ENCODE data around the gene KDM7A.
"Not testable (repeated sequence)": the region's sequence is repeated elsewhere in the genome, so short reads cannot be mapped to it uniquely, and the experiment has no call there.

KDM7A gene

DNA sequence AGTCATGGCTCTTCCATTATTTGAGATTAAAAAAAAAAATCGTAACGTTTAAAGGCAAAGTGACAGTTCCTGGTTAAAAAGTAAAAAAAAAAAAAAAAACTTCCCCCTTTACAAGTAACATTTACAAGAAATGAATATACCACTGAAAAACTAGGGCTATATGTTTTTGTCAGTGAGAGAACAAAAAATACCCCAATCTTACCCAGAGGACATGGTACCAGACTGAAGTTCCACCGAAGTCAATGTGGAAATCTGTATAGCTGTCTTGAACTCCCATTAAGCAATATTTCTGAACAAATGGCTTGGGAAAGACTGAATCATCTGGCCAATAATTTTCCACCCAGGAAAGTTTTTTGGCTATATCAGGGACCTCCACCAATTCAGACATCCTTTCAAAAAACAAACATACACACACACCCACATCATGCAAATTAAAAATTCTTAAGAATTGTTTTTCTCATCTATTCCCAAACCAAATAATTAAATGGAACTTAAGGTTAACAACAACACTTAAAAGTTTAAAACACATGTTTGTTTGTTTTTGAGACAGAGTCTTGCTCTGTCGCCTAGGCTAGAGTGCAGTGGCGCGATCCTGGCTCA, 50.2 kb downstream of the KDM7A start:
- Histone ChIP-seq H3K9me3 (ENCODE audit: control insufficient read depth in 1 of 2, low read length in 2 of 2) (no peaks in the 10 kb centered on the region), H3K27ac (ENCODE audit: low read length) (no peak overlapping the region), H3K27me3 (ENCODE audit: low read depth, low read length) (no peaks in the 10 kb centered on the region), H3K4me3 (ENCODE audit: low read depth in 1 of 2, low read length in 2 of 2) (no peak overlapping the region), H3K36me3 (ENCODE audit: control insufficient read depth in 1 of 2, insufficient read depth in 2 of 2, low read length in 2 of 2) (peaks cover 40 to 42% of the 10 kb centered on the region in 2 donors), H3K4me1 (ENCODE audit: control insufficient read depth in 1 of 2, insufficient read depth in 2 of 2, low read length in 2 of 2) (no peaks in the 10 kb centered on the region)

DNA sequence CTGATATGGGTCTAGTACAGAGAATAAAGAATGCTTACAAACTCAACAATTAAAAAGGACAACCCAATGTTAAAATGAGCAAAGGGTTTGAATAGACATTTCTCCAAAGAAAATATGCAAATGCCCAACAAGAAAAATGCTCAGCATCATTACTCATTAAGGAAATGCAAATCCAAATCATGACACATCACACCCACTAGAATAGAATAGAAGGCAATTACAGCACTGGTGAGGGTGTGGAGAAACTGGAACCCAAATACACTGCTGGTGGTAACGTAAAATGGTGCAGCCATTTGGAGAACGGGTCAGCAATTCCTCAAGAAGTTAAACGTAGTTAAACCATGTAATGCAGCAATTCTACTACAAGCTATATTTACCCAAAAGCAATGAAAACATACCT, 53.8 kb downstream of the KDM7A start:
- Histone ChIP-seq H3K4me3 (ENCODE audit: low read depth in 1 of 2, low read length in 2 of 2) (no peak overlapping the region), H3K4me1 (ENCODE audit: control insufficient read depth in 1 of 2, insufficient read depth in 2 of 2, low read length in 2 of 2) (no peaks in the 10 kb centered on the region), H3K9me3 (ENCODE audit: control insufficient read depth in 1 of 2, low read length in 2 of 2) (no peaks in the 10 kb centered on the region), H3K27me3 (ENCODE audit: low read depth, low read length) (no peaks in the 10 kb centered on the region), H3K27ac (ENCODE audit: low read length) (no peak overlapping the region), H3K36me3 (ENCODE audit: control insufficient read depth in 1 of 2, insufficient read depth in 2 of 2, low read length in 2 of 2) (peaks cover 29 to 36% of the 10 kb centered on the region in 2 donors)

- Histone ChIP-seq H3K36me3 (ENCODE audit: control insufficient read depth in 1 of 2, insufficient read depth in 2 of 2, low read length in 2 of 2) (peaks cover 32 to 34% of the 10 kb centered on the region in 2 donors), H3K9me3 (ENCODE audit: control insufficient read depth in 1 of 2, low read length in 2 of 2) (no peaks in the 10 kb centered on the region), H3K27me3 (ENCODE audit: low read depth, low read length) (no peaks in the 10 kb centered on the region), H3K4me3 (ENCODE audit: low read depth in 1 of 2, low read length in 2 of 2) (no peak overlapping the region), H3K4me1 (ENCODE audit: control insufficient read depth in 1 of 2, insufficient read depth in 2 of 2, low read length in 2 of 2) (no peaks in the 10 kb centered on the region), H3K27ac (ENCODE audit: low read length) (no peak overlapping the region)
Measured at GRCh38 chr7:140121326-140121725, 55.5 kb downstream of the KDM7A start.

DNA sequence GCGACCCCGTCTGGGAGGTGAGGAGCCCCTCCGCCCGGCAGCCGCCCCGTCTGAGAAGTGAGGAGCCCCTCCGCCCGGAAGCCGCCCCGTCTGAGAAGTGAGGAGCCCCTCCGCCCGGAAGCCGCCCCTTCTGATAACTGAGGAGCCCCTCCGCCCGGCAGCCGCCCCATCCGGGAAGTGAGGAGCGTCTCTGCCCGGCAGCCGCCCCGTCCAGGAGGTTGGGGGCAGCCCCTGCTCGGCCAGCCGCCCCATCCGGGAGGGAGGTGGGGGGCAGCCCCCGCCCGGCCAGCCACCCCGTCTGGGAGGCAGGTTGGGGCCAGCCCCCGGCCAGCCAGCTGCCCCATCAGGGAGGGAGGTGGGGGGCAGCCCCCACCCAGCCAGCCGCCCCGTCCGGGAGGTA, 62.0 kb downstream of the KDM7A start:
- not testable (repeated sequence) for H3K4me1 ChIP-seq (ENCODE audit: control insufficient read depth in 1 of 2, insufficient read depth in 2 of 2, low read length in 2 of 2); H3K27me3 ChIP-seq (ENCODE audit: low read depth, low read length); H3K4me3 ChIP-seq (ENCODE audit: low read depth in 1 of 2, low read length in 2 of 2); H3K9me3 ChIP-seq (ENCODE audit: control insufficient read depth in 1 of 2, low read length in 2 of 2); H3K27ac ChIP-seq (ENCODE audit: low read length)
- peaks cover 40 to 48% of the 10 kb centered on the region in 2 donors for H3K36me3 ChIP-seq (ENCODE audit: control insufficient read depth in 1 of 2, insufficient read depth in 2 of 2, low read length in 2 of 2)

DNA sequence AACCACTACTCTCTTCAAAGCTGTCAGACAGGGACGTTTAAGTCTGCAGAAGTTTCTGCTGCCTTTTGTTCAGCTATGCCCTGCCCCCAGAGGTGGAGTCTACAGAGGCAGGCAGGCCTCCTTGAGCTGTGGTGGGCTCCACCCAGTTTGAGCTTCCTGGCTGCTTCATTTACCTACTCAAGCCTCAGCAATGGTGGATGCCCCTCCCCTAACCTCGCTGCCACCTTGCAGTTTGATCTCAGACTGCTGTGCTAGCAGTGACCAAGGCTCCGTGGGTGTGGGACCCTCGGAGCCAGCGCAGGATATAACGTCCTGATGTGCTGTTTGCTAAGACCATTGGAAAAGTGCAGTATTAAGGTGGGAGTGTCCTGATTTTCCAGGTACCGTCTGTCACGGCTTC, 68.0 kb downstream of the KDM7A start:
- not testable (repeated sequence) for H3K4me1 ChIP-seq (ENCODE audit: control insufficient read depth in 1 of 2, insufficient read depth in 2 of 2, low read length in 2 of 2); H3K9me3 ChIP-seq (ENCODE audit: control insufficient read depth in 1 of 2, low read length in 2 of 2); H3K4me3 ChIP-seq (ENCODE audit: low read depth in 1 of 2, low read length in 2 of 2); H3K27me3 ChIP-seq (ENCODE audit: low read depth, low read length); H3K27ac ChIP-seq (ENCODE audit: low read length)
- peaks cover 35 to 36% of the 10 kb centered on the region in 2 donors for H3K36me3 ChIP-seq (ENCODE audit: control insufficient read depth in 1 of 2, insufficient read depth in 2 of 2, low read length in 2 of 2)

GRCh38 chr7:140096459-140096858, 80.3 kb downstream of the KDM7A start:
- H3K36me3 ChIP-seq (ENCODE audit: control insufficient read depth in 1 of 2, insufficient read depth in 2 of 2, low read length in 2 of 2): peaks cover 61 to 86% of the 10 kb centered on the region in 2 donors
- H3K9me3 ChIP-seq (ENCODE audit: control insufficient read depth in 1 of 2, low read length in 2 of 2): no peaks in the 10 kb centered on the region
- H3K27ac ChIP-seq (ENCODE audit: low read length): no peak overlapping the region
- no peaks in the 10 kb centered on the region for H3K27me3 ChIP-seq (ENCODE audit: low read depth, low read length)
- no peaks in the 10 kb centered on the region for H3K4me1 ChIP-seq (ENCODE audit: control insufficient read depth in 1 of 2, insufficient read depth in 2 of 2, low read length in 2 of 2)
- H3K4me3 ChIP-seq (ENCODE audit: low read depth in 1 of 2, low read length in 2 of 2): no peak overlapping the region

DNA sequence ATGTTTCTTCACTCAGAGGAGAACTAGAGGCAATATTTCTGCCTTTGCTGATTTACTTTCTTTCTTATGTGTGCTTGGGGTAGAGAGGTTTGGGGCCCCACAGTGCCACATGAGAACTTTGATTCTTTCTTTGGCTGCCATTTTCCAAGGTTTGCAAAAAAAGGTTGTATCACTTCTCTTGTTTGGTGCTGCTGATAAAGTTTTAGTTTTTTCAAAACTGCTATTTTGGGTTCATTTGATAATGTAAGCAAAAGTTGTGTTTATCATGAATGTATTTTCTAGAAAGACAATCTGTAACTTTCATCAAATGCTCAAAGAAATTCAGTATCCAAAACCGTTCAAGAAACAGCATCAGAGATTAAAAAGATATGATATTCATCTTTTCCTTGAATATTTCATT, 83.4 kb downstream of the KDM7A start:
- Histone ChIP-seq H3K4me3 (ENCODE audit: low read depth in 1 of 2, low read length in 2 of 2) (no peak overlapping the region), H3K36me3 (ENCODE audit: control insufficient read depth in 1 of 2, insufficient read depth in 2 of 2, low read length in 2 of 2) (peaks cover 53 to 70% of the 10 kb centered on the region in 2 donors), H3K27ac (ENCODE audit: low read length) (no peak overlapping the region), H3K4me1 (ENCODE audit: control insufficient read depth in 1 of 2, insufficient read depth in 2 of 2, low read length in 2 of 2) (no peaks in the 10 kb centered on the region), H3K9me3 (ENCODE audit: control insufficient read depth in 1 of 2, low read length in 2 of 2) (no peaks in the 10 kb centered on the region), H3K27me3 (ENCODE audit: low read depth, low read length) (no peaks in the 10 kb centered on the region)

- H3K27ac ChIP-seq (ENCODE audit: low read length): no peak overlapping the region
Measured at GRCh38 chr7:140085447-140085846, 91.3 kb downstream of the KDM7A start.

GRCh38 chr7:140084972-140085371, 91.8 kb downstream of the KDM7A start:
- H3K27me3 ChIP-seq (ENCODE audit: low read depth, low read length): no peaks in the 10 kb centered on the region
- H3K9me3 ChIP-seq (ENCODE audit: control insufficient read depth in 1 of 2, low read length in 2 of 2): no peaks in the 10 kb centered on the region
- no peaks in the 10 kb centered on the region for H3K36me3 ChIP-seq (ENCODE audit: control insufficient read depth in 1 of 2, insufficient read depth in 2 of 2, low read length in 2 of 2)
- no peaks in the 10 kb centered on the region for H3K4me1 ChIP-seq (ENCODE audit: control insufficient read depth in 1 of 2, insufficient read depth in 2 of 2, low read length in 2 of 2)
- H3K4me3 ChIP-seq (ENCODE audit: low read depth in 1 of 2, low read length in 2 of 2): no peak overlapping the region
- no peak overlapping the region for H3K27ac ChIP-seq (ENCODE audit: low read length)

More at GRCh38 chr7:140085447-140085846, 91.3 kb downstream of the KDM7A start:
- Histone ChIP-seq H3K9me3 (ENCODE audit: control insufficient read depth in 1 of 2, low read length in 2 of 2) (no peaks in the 10 kb centered on the region), H3K36me3 (ENCODE audit: control insufficient read depth in 1 of 2, insufficient read depth in 2 of 2, low read length in 2 of 2) (no peaks in the 10 kb centered on the region), H3K4me1 (ENCODE audit: control insufficient read depth in 1 of 2, insufficient read depth in 2 of 2, low read length in 2 of 2) (no peaks in the 10 kb centered on the region), H3K4me3 (ENCODE audit: low read depth in 1 of 2, low read length in 2 of 2) (no peak overlapping the region), H3K27me3 (ENCODE audit: low read depth, low read length) (no peaks in the 10 kb centered on the region)

DNA sequence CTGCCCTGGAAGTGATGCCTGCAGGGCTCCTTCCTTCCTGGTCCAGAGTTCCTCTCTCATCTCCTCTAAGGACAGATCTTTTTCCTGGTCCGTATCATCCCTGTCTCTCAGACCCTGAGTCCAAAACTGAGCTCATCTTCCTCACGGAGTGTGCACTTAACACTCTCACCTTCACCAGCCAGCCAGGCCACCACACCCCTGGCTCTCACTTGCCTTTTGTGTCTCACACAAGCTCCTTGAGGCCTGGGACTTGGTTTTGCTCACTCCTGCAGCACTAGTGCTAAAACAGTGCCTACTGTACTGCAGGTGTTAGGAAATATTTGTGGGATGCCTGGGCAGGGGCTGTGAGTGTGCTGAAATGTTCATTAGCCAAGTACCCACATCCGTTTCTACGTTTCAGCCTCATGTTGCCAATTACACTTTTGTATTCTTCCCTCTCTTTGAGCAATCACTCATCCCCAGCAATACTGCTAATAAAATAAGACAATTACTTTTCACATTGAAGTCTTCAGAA, 92.6 kb downstream of the KDM7A start:
- H3K4me1 ChIP-seq (ENCODE audit: control insufficient read depth in 1 of 2, insufficient read depth in 2 of 2, low read length in 2 of 2): peaks cover 0 to 3% of the 10 kb centered on the region in 2 donors
- H3K9me3 ChIP-seq (ENCODE audit: control insufficient read depth in 1 of 2, low read length in 2 of 2): no peaks in the 10 kb centered on the region
- no peaks in the 10 kb centered on the region for H3K36me3 ChIP-seq (ENCODE audit: control insufficient read depth in 1 of 2, insufficient read depth in 2 of 2, low read length in 2 of 2)
- H3K4me3 ChIP-seq (ENCODE audit: low read depth in 1 of 2, low read length in 2 of 2): no peak overlapping the region
- H3K27me3 ChIP-seq (ENCODE audit: low read depth, low read length): no peaks in the 10 kb centered on the region
- H3K27ac ChIP-seq (ENCODE audit: low read length): no peak overlapping the region

- Histone ChIP-seq H3K27me3 (ENCODE audit: low read depth, low read length) (no peaks in the 10 kb centered on the region), H3K4me3 (ENCODE audit: low read depth in 1 of 2, low read length in 2 of 2) (no peak overlapping the region), H3K36me3 (ENCODE audit: control insufficient read depth in 1 of 2, insufficient read depth in 2 of 2, low read length in 2 of 2) (no peaks in the 10 kb centered on the region), H3K4me1 (ENCODE audit: control insufficient read depth in 1 of 2, insufficient read depth in 2 of 2, low read length in 2 of 2) (peaks cover 3 to 5% of the 10 kb centered on the region in 2 donors), H3K27ac (ENCODE audit: low read length) (no peak overlapping the region), H3K9me3 (ENCODE audit: control insufficient read depth in 1 of 2, low read length in 2 of 2) (no peaks in the 10 kb centered on the region)
Measured at GRCh38 chr7:140082770-140083169, 94.0 kb downstream of the KDM7A start.

Measured in muscle layer of duodenum (tissue), 2 donors.